Kidney (tissue), 14 donors: ENCODE results near the gene MFSD2A. TPM values are rescaled to one million over a fixed set of nuclear protein-coding genes. Genes with fewer than 3 reads are reported as not detected.
A peak's percentile ranks its signal among the peaks of the same experiment; 100 is the strongest.
"Not testable (repeated sequence)": the region's sequence is repeated elsewhere in the genome, so short reads cannot be mapped to it uniquely, and the experiment has no call there.

ENCODE experiments used
- DNase-seq, 5 donors: peaks; one replicate each; pipeline ENCODE4 v3.0.0-alpha.2; 2013 to 2020
- FAIRE-seq: peaks from 2 replicates; lab custom pipeline; 2012; peaks lifted over from hg19 to GRCh38; lab: Jason Lieb, UNC
- H3K27ac ChIP-seq, 2 donors: one replicate each; pipeline ENCODE4 v1.7.0; 2013; ENCODE audit warnings: low read depth in 2 of 2, low read length in 2 of 2, inconsistent platforms in 1 of 2
- H3K27me3 ChIP-seq: one replicate; pipeline ENCODE4 v1.7.1; 2013; ENCODE audit warnings: low read length, inconsistent platforms; ENCODE audit not compliant: control insufficient read depth, insufficient read depth
- H3K36me3 ChIP-seq, 3 donors: one replicate each; pipeline versions ENCODE4 v1.7.0 to v1.7.1; 2013; ENCODE audit warnings: low read length in 3 of 3, control low read depth in 1 of 3, inconsistent platforms in 1 of 3; ENCODE audit not compliant: insufficient read depth in 3 of 3, control insufficient read depth in 2 of 3
- H3K4me1 ChIP-seq, 3 donors: one replicate each; pipeline versions ENCODE4 v1.7.0 to v1.7.1; 2013; ENCODE audit warnings: low read length in 3 of 3, inconsistent platforms in 1 of 3, low read depth in 1 of 3; ENCODE audit not compliant: control insufficient read depth in 2 of 3, insufficient read depth in 2 of 3
- H3K4me3 ChIP-seq, 3 donors: one replicate each; pipeline versions ENCODE4 v1.7.0 to v1.8.1; 2013; ENCODE audit warnings: low read length in 3 of 3, control low read depth in 1 of 3, inconsistent platforms in 1 of 3
- H3K9ac ChIP-seq, 3 donors: one replicate each; pipeline versions ENCODE4 v1.7.0 to v1.7.1; 2013; ENCODE audit warnings: low read length in 3 of 3, control low read depth in 1 of 3, inconsistent platforms in 1 of 3
- H3K9me3 ChIP-seq, 3 donors: one replicate each; pipeline versions ENCODE4 v1.7.0 to v1.7.1; 2013; ENCODE audit warnings: low read length in 3 of 3, control low read depth in 1 of 3, inconsistent platforms in 1 of 3; ENCODE audit not compliant: control insufficient read depth in 2 of 3, insufficient read depth in 1 of 3
- CTCF ChIP-seq: IDR thresholded peaks from 3 replicates; pipeline ENCODE4 v1.5.1; 2012; ENCODE audit warnings: mild to moderate bottlenecking, moderate library complexity, borderline replicate concordance; ENCODE audit not compliant: insufficient read depth; ENCODE audit errors: extremely low read depth
- intact Hi-C: fragments of 100-400 bp; cut with DNase I; formaldehyde crosslinking; loops from one replicate; pipeline ENCODE4 v1.11.1; 2022
- polyA plus RNA-seq: library from polyadenylated mRNA; stranded (reverse); fragments of 350-450 nt; fragmentation: Illumina TruSeq; extraction: RNeasy Lipid Tissue Mini Kit (QIAGEN cat#74804); gene quantifications from one replicate; pipeline ENCODE4 v1.2.3, GENCODE V29; 2014; ENCODE audit warnings: low read depth, low replicate concordance; ENCODE audit not compliant: insufficient read depth
- total RNA-seq: library from RNA; stranded (reverse); fragmentation: NEBNext Ultra II Directional; extraction: Animal tissue kit (Norgen Biotek cat#: 25700); gene quantifications from one replicate; pipeline ENCODE4 v1.2.1, GENCODE V29; 2021
- donor health status: control.
- donor health status: control.
- donor health status: control.
- donor health status: control.
- donor health status: control.
- donor health status: DM: yes; HTN: yes; CAD: no.
- donor health status: Normal renal cell carcinoma (clear cell type).

Gene MFSD2A
- total and polyA plus RNA-seq, 2 donors from 2014 or later = 10.0 to 10.5 TPM

GRCh38 chr1:39960431-39960958, 5.5 kb downstream of the MFSD2A start:
- Histone ChIP-seq H3K9me3 (no peaks in the 10 kb centered on the region), H3K4me3 (no peak overlapping the region), H3K9ac (no peak overlapping the region), H3K27ac (no peak overlapping the region), H3K36me3 (no peaks in the 10 kb centered on the region), H3K4me1 (peaks cover 0 to 10% (median 8%) of the 10 kb centered on the region in 3 donors), H3K27me3 (peaks cover 2% of the 10 kb centered on the region)
- FAIRE-seq (no peak), DNase-seq (peak in 4 of 5 donors; percentile 31 to 60 (median 45))
- TF ChIP-seq CTCF = no peak
- intact Hi-C loops = no loop called here

- no peaks in the 10 kb centered on the region for H3K9me3 ChIP-seq
- H3K27ac ChIP-seq = no peak overlapping the region
- intact Hi-C loops = no loop called here
- H3K27me3 ChIP-seq = no peaks in the 10 kb centered on the region
- DNase-seq (no peak), FAIRE-seq (no peak)
- no peak for TF ChIP-seq CTCF
- H3K4me3 ChIP-seq = no peak overlapping the region
- H3K4me1 ChIP-seq = no peaks in the 10 kb centered on the region
- no peaks in the 10 kb centered on the region for H3K36me3 ChIP-seq
- H3K9ac ChIP-seq = no peak overlapping the region
Measured at GRCh38 chr1:39962450-39962825, 7.5 kb downstream of the MFSD2A start.

DNA sequence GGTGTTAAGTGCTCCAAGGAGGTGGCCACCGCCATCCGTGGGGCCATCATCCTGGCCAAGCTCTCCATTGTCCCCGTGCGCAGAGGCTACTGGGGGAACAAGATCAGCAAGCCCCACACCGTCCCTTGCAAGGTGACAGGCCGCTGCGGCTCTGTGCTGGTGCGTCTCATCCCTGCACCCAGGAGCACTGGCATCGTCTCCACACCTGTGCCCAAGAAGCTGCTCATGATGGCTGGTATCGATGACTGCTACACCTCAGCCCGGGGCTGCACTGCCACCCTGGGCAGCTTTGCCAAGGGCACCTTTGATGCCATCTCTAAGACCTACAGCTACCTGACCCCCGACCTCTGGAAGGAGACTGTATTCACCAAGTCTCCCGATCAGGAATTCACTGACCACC, 8.0 kb downstream of the MFSD2A start:
- not testable (repeated sequence) for H3K36me3 ChIP-seq, H3K27me3 ChIP-seq

DNA sequence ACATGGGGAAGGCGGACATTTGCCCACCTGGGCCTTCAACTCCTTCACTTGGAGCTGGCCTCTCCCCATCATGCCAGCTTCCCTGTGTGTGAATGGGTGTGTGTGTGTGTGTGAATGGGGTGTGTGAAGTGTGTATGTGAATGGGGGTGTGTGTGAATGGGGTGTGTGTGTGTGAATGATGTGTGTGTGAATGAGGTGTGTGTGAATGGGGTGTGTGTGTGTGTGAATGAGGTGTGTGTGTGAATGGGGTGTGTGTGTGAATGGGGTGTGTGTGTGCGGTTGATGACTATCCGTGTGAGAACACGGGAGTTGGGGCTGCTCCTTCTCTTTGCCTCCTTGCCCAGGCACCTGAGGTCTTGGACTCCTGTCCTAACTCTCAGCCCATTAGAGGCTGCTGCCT, 9.6 kb downstream of the MFSD2A start:
- intact Hi-C loops = no loop called here
- Histone ChIP-seq H3K36me3 (no peaks in the 10 kb centered on the region), H3K27me3 (no peaks in the 10 kb centered on the region), H3K4me1 (no peaks in the 10 kb centered on the region), H3K9ac (no peak overlapping the region), H3K9me3 (no peaks in the 10 kb centered on the region), H3K4me3 (no peak overlapping the region), H3K27ac (no peak overlapping the region)
- DNase-seq = no peak
- TF ChIP-seq CTCF = no peak
- FAIRE-seq = no peak

More for the DNA sequence above, 8.0 kb downstream of the MFSD2A start:
- DNase-seq, H3K9ac ChIP-seq, FAIRE-seq, H3K4me3 ChIP-seq, H3K4me1 ChIP-seq, intact Hi-C loops, H3K9me3 ChIP-seq, H3K27ac ChIP-seq: not testable (repeated sequence)
